Measurements from ENCODE around the gene SLC8A3.

GRCh38 chr14:70193396-70193795, 4.6 kb upstream of the SLC8A3 start:
- no peak for TF ChIP-seq CTCF (IDR thresholded peaks at IDR 0.05; ENCODE audit: low read length)
- no peak for TF ChIP-seq EZH2 (IDR thresholded peaks at IDR 0.05; ENCODE audit: borderline replicate concordance, low read length)
